H9 (cell line): ENCODE measurements around the gene TUBA3E. TPM values are rescaled to one million over a fixed set of nuclear protein-coding genes. Genes with fewer than 3 reads are reported as not detected.
"Not testable (repeated sequence)": the region's sequence is repeated elsewhere in the genome, so short reads cannot be mapped to it uniquely, and the experiment has no call there.

Experiments
- DNase-seq: peaks from one replicate; pipeline ENCODE4 v3.0.0-alpha.2; 2017
- H2AFZ ChIP-seq: one replicate; pipeline ENCODE4 v1.6.1; 2013; ENCODE audit warnings: mild to moderate bottlenecking, low read length, control low read depth, moderate library complexity
- H2AK5ac ChIP-seq: 2 replicates; pipeline ENCODE4 v1.6.1; 2013; ENCODE audit warnings: low read length, control low read depth, mixed read lengths; ENCODE audit not compliant: insufficient read length
- H2BK120ac ChIP-seq: one replicate; pipeline ENCODE4 v1.6.1; 2013; ENCODE audit warnings: low read depth, mild to moderate bottlenecking, low read length, control low read depth, inconsistent platforms; ENCODE audit not compliant: poor library complexity, severe bottlenecking
- H2BK12ac ChIP-seq: 2 replicates; pipeline ENCODE4 v1.6.1; 2013; ENCODE audit warnings: low read length, control low read depth, mixed read lengths, low read depth; ENCODE audit not compliant: insufficient read length
- H2BK15ac ChIP-seq: 2 replicates; pipeline ENCODE4 v1.6.1; 2013; ENCODE audit warnings: low read depth, low read length, control low read depth
- H2BK20ac ChIP-seq: one replicate; pipeline ENCODE4 v1.6.1; 2013; ENCODE audit warnings: low read depth, mild to moderate bottlenecking, low read length, control low read depth, inconsistent platforms; ENCODE audit not compliant: poor library complexity, severe bottlenecking
- H2BK5ac ChIP-seq: 2 replicates; pipeline ENCODE4 v1.6.1; 2013; ENCODE audit warnings: low read length, control low read depth, mixed read lengths; ENCODE audit not compliant: insufficient read length
- H3K14ac ChIP-seq: 2 replicates; pipeline ENCODE4 v1.6.1; 2013; ENCODE audit warnings: low read length, control low read depth; ENCODE audit not compliant: insufficient read depth
- H3K18ac ChIP-seq: 2 replicates; pipeline ENCODE4 v1.6.1; 2013; ENCODE audit warnings: low read depth, mild to moderate bottlenecking, mixed read lengths, low read length, control low read depth; ENCODE audit not compliant: insufficient read length
- H3K23ac ChIP-seq: 2 replicates; pipeline ENCODE4 v1.6.1; 2013; ENCODE audit warnings: low read length, control low read depth, mixed read lengths, low read depth; ENCODE audit not compliant: insufficient read length
- H3K23me2 ChIP-seq: 2 replicates; pipeline ENCODE4 v1.6.1; 2013; ENCODE audit warnings: low read depth, mild to moderate bottlenecking, mixed read lengths, low read length, control low read depth; ENCODE audit not compliant: insufficient read length, poor library complexity, severe bottlenecking
- H3K27ac ChIP-seq: 2 replicates; pipeline ENCODE4 v1.5.1; 2013; ENCODE audit warnings: low read length, control low read depth, mixed read lengths, low read depth; ENCODE audit not compliant: insufficient read length
- H3K27me3 ChIP-seq: 2 replicates; pipeline ENCODE4 v1.6.1; 2013; ENCODE audit warnings: low read length, control low read depth, inconsistent platforms; ENCODE audit not compliant: insufficient read depth
- H3K4ac ChIP-seq: 2 replicates; pipeline ENCODE4 v1.6.1; 2013; ENCODE audit warnings: low read depth, mild to moderate bottlenecking, control low read depth, inconsistent platforms, low read length, moderate library complexity
- H3K4me1 ChIP-seq: 2 replicates; pipeline ENCODE4 v1.6.1; 2013; ENCODE audit warnings: low read length, control low read depth, inconsistent platforms; ENCODE audit not compliant: insufficient read depth
- H3K4me2 ChIP-seq: 2 replicates; pipeline ENCODE4 v1.6.1; 2013; ENCODE audit warnings: low read length, control low read depth, mixed read lengths; ENCODE audit not compliant: insufficient read length, insufficient read depth
- H3K56ac ChIP-seq: 2 replicates; pipeline ENCODE4 v1.6.1; 2013; ENCODE audit warnings: low read depth, mild to moderate bottlenecking, mixed read lengths, low read length, control low read depth; ENCODE audit not compliant: insufficient read length
- H3K79me1 ChIP-seq: 2 replicates; pipeline ENCODE4 v1.6.1; 2013; ENCODE audit warnings: low read depth, mild to moderate bottlenecking, moderate library complexity, low read length, control low read depth, inconsistent platforms; ENCODE audit not compliant: insufficient read depth, poor library complexity, severe bottlenecking
- H3K79me2 ChIP-seq: 2 replicates; pipeline ENCODE4 v1.6.1; 2013; ENCODE audit warnings: low read length, control low read depth, inconsistent platforms; ENCODE audit not compliant: insufficient read depth
- H3K9ac ChIP-seq: 2 replicates; pipeline ENCODE4 v1.6.1; 2013; ENCODE audit warnings: low read length, control low read depth, mixed read lengths; ENCODE audit not compliant: insufficient read length; ENCODE audit errors: extremely low read depth
- H3K9me3 ChIP-seq: one replicate; pipeline ENCODE4 v1.6.1; 2013; ENCODE audit warnings: low read depth, low read length, inconsistent platforms; ENCODE audit not compliant: control insufficient read depth
- H3T11ph ChIP-seq: one replicate; pipeline ENCODE4 v1.6.1; 2013; ENCODE audit warnings: mild to moderate bottlenecking, low read length, control low read depth, inconsistent platforms
- H4K20me1 ChIP-seq: one replicate; pipeline ENCODE4 v1.6.1; 2013; ENCODE audit not compliant: control insufficient read depth, insufficient read length, insufficient read depth
- H4K5ac ChIP-seq: 2 replicates; pipeline ENCODE4 v1.6.1; 2013; ENCODE audit warnings: low read depth, mild to moderate bottlenecking, mixed read lengths, low read length, control low read depth; ENCODE audit not compliant: insufficient read length
- H4K8ac ChIP-seq: replicated peaks from 2 replicates; pipeline ENCODE4 v1.6.1; 2013; ENCODE audit warnings: low read length, control low read depth, mixed read lengths, low read depth; ENCODE audit not compliant: insufficient read length
- H4K91ac ChIP-seq: 2 replicates; pipeline ENCODE4 v1.6.1; 2013; ENCODE audit warnings: low read depth, mild to moderate bottlenecking, moderate library complexity, mixed read lengths, low read length, control low read depth; ENCODE audit not compliant: insufficient read length
- H3K27ac Mint-ChIP-seq, 3 experiments: 2 replicates in 2 of 3; 3 replicates in 1 of 3; pipeline ENCODE4 v1.8.0; 2020 to 2021; ENCODE audit warnings: mixed read lengths in 3 of 3, mild to moderate bottlenecking in 1 of 3, moderate library complexity in 1 of 3
- H3K27me3 Mint-ChIP-seq: 2 replicates; pipeline ENCODE4 v1.8.0; 2021; ENCODE audit warnings: low read depth, mild to moderate bottlenecking, moderate library complexity, mixed read lengths
- H3K36me3 Mint-ChIP-seq, 3 experiments: 2 replicates in 2 of 3; 3 replicates in 1 of 3; pipeline ENCODE4 v1.8.0; 2020 to 2021; ENCODE audit warnings: low read depth in 3 of 3, mixed read lengths in 3 of 3; ENCODE audit not compliant: insufficient read depth in 1 of 3
- H3K4me1 Mint-ChIP-seq, 2 experiments: 2 replicates each; pipeline ENCODE4 v1.8.0; 2020; ENCODE audit warnings: mixed read lengths in 2 of 2
- H3K4me3 Mint-ChIP-seq, 2 experiments: 2 replicates in 1 of 2; 3 replicates in 1 of 2; pipeline ENCODE4 v1.8.0; 2020 to 2021; ENCODE audit warnings: mild to moderate bottlenecking in 2 of 2, mixed read lengths in 2 of 2, moderate library complexity in 1 of 2
- H3K9me3 Mint-ChIP-seq, 2 experiments: 2 replicates in 1 of 2; 3 replicates in 1 of 2; pipeline ENCODE4 v1.8.0; 2020; ENCODE audit warnings: mild to moderate bottlenecking in 2 of 2, mixed read lengths in 2 of 2, moderate library complexity in 1 of 2
- CTCF ChIP-seq: fragments of 200-600 bp; sonication (generic); conservative IDR thresholded peaks from 3 replicates; pipeline ENCODE4 v1.8.0; 2021; ENCODE audit warnings: antibody characterized with exemption, mild to moderate bottlenecking
- WGBS: extraction: QIAGEN DNeasy Blood & Tissue Kit; methylation state at CpG from one replicate; pipeline ENCODE4 v1.1.7; 2013; ENCODE audit warnings: missing lambda C conversion rate, low lambda C conversion rate, mixed read lengths; ENCODE audit not compliant: insufficient read length; ENCODE audit errors: extremely low coverage; 5-methylcytosine and 5-hydroxymethylcytosine counted together
- total RNA-seq: library from RNA; stranded (reverse); gene quantifications from 2 replicates; pipeline ENCODE4 v1.2.1, GENCODE V29; 2021

TUBA3E gene
- total RNA-seq, 1 experiment from 2014 or later, result 0.26 TPM

- H4K20me1 ChIP-seq, H3K23ac ChIP-seq, H4K5ac ChIP-seq, H3K9ac ChIP-seq, H3T11ph ChIP-seq, H4K8ac ChIP-seq, H3K27ac ChIP-seq, H2BK5ac ChIP-seq, H3K4me3 Mint-ChIP-seq, H2AFZ ChIP-seq, H3K9me3 Mint-ChIP-seq, H3K4me1 ChIP-seq, H3K14ac ChIP-seq, H3K27me3 Mint-ChIP-seq, H3K27me3 ChIP-seq, H3K4ac ChIP-seq, H3K79me2 ChIP-seq, H2BK120ac ChIP-seq, H2BK12ac ChIP-seq, H3K56ac ChIP-seq, H4K91ac ChIP-seq, H3K79me1 ChIP-seq, H3K18ac ChIP-seq, H2BK20ac ChIP-seq, H2BK15ac ChIP-seq, H2AK5ac ChIP-seq, H3K4me2 ChIP-seq, H3K9me3 ChIP-seq, H3K4me1 Mint-ChIP-seq, H3K23me2 ChIP-seq: not testable (repeated sequence)
- peak; percentile 31; the same call in 2 of the 3 replicates for TF ChIP-seq CTCF
- DNase-seq, result peak; percentile 54
- WGBS, result no CpG with 5 or more reads among the region's 25 CpGs
- Mint-ChIP-seq H3K36me3 (peaks cover 16 to 55% (median 35%) of the 10 kb centered on the region in 3 experiments; a peak in 6 of 7 replicates), H3K27ac (peak overlapping the region in 2 of 3 experiments; percentile 74 to 92; a peak in 3 of 7 replicates)
Measured at GRCh38 chr2:130160838-130161705, 37.2 kb downstream of the TUBA3E start.
